ENCODE data around the gene MGAT4B. TPM values are rescaled to one million over a fixed set of nuclear protein-coding genes. Genes with fewer than 3 reads are reported as not detected.

The MGAT4B gene
- total and polyA plus RNA-seq, 7 donors = 27.8 to 241 (median 56.8) TPM

- DNase-seq = peak; percentile 82
- WGBS, 2 donors = 24 to 34% methylated on average over 10 of the region's 10 CpGs
Observed at GRCh38 chr5:179763215-179763945, 43.3 kb downstream of the MGAT4B start.

GRCh38 chr5:179762781-179763176, 43.9 kb downstream of the MGAT4B start:
- DNase-seq = no peak
- WGBS, 2 donors = 7 to 37% methylated on average over 3 of the region's 3 CpGs
- no peaks in the 10 kb centered on the region for H3K27me3 ChIP-seq
- H3K27ac ChIP-seq = peak overlapping the region; percentile 52 to 78 (median 61)
- TF ChIP-seq POLR2A (IDR thresholded peaks at IDR 0.05) (no peak), POLR2AphosphoS5 (IDR thresholded peaks at IDR 0.05) (no peak), CTCF (IDR thresholded peaks at IDR 0.05) (no peak), EP300 (IDR thresholded peaks at IDR 0.05) (no peak)
- intact Hi-C loops (cut with DNase I) = loop anchor here (2.0 to 5.0 kb wide), 3 partner anchors 30 to 145 kb away; partner anchors contain the start of genes LTC4S, MRNIP and TBC1D9B
- peaks cover 9 to 25% (median 16%) of the 10 kb centered on the region in 4 donors for H3K36me3 ChIP-seq
- peaks cover 0 to 82% (median 68%) of the 10 kb centered on the region in 4 donors for H3K4me1 ChIP-seq
- no peaks in the 10 kb centered on the region for H3K9me3 ChIP-seq
- no peak overlapping the region for H3K4me3 ChIP-seq

More at GRCh38 chr5:179763215-179763945, 43.3 kb downstream of the MGAT4B start:
- Histone ChIP-seq H3K9me3 (no peaks in the 10 kb centered on the region), H3K27me3 (no peaks in the 10 kb centered on the region), H3K4me1 (peaks cover 0 to 82% (median 68%) of the 10 kb centered on the region in 4 donors), H3K36me3 (peaks cover 9 to 28% (median 17%) of the 10 kb centered on the region in 4 donors), H3K4me3 (no peak overlapping the region), H3K27ac (peak overlapping the region; percentile 52 to 78 (median 61))
- peak; percentile 69 to 86 (median 80) for TF ChIP-seq CTCF (IDR thresholded peaks at IDR 0.05)
- TF ChIP-seq EP300 (IDR thresholded peaks at IDR 0.05) = no peak
- intact Hi-C loops (cut with DNase I) = loop anchor here (2.0 to 5.0 kb wide), 3 partner anchors 29 to 144 kb away; partner anchors contain the start of genes LTC4S, MRNIP and TBC1D9B

- WGBS, 2 donors = 27 to 44% methylated on average over 10 of the region's 10 CpGs
- Histone ChIP-seq H3K9me3 (no peaks in the 10 kb centered on the region), H3K36me3 (peaks cover 9 to 20% (median 15%) of the 10 kb centered on the region in 4 donors), H3K4me3 (no peak overlapping the region), H3K27me3 (no peaks in the 10 kb centered on the region), H3K4me1 (peaks cover 0 to 79% (median 68%) of the 10 kb centered on the region in 4 donors), H3K27ac (peak overlapping the region; percentile 52 to 78 (median 61))
- TF ChIP-seq POLR2A (IDR thresholded peaks at IDR 0.05) (no peak), POLR2AphosphoS5 (IDR thresholded peaks at IDR 0.05) (no peak), CTCF (IDR thresholded peaks at IDR 0.05) (no peak), EP300 (IDR thresholded peaks at IDR 0.05) (no peak)
- intact Hi-C loops (cut with DNase I) = loop anchor here (2.0 to 5.0 kb wide), 3 partner anchors 31 to 145 kb away; partner anchors contain the start of genes LTC4S, MRNIP and TBC1D9B
- DNase-seq = no peak
Observed at GRCh38 chr5:179762079-179762780, 44.4 kb downstream of the MGAT4B start.

GRCh38 chr5:179759581-179760551, 46.8 kb downstream of the MGAT4B start:
- Histone ChIP-seq H3K27me3 (no peaks in the 10 kb centered on the region), H3K4me3 (no peak overlapping the region), H3K9me3 (no peaks in the 10 kb centered on the region), H3K36me3 (no peaks in the 10 kb centered on the region), H3K27ac (no peak overlapping the region), H3K4me1 (peaks cover 0 to 74% (median 64%) of the 10 kb centered on the region in 4 donors)
- WGBS, 2 donors = 83 to 93% methylated on average over 9 of the region's 9 CpGs
- DNase-seq = no peak
- intact Hi-C loops (cut with DNase I) = loop anchor here (5.0 kb wide), 1 partner anchor 147 kb away; the partner anchor contains the start of gene TBC1D9B
- TF ChIP-seq POLR2A (IDR thresholded peaks at IDR 0.05) = no peak
- TF ChIP-seq CTCF (IDR thresholded peaks at IDR 0.05) = no peak
- TF ChIP-seq POLR2AphosphoS5 (IDR thresholded peaks at IDR 0.05) = no peak
- TF ChIP-seq EP300 (IDR thresholded peaks at IDR 0.05) = no peak

Data from sigmoid colon (tissue), 7 donors.